AG08396 (cell line): ENCODE measurements around the gene RARA.
"Not testable (repeated sequence)": the region's sequence is repeated elsewhere in the genome, so short reads cannot be mapped to it uniquely, and the experiment has no call there.

Experiments
- DNase-seq: peaks from one replicate; pipeline ENCODE4 v3.0.0; 2012; ENCODE audit warnings: low spot score, mixed read lengths

The RARA gene

DNA sequence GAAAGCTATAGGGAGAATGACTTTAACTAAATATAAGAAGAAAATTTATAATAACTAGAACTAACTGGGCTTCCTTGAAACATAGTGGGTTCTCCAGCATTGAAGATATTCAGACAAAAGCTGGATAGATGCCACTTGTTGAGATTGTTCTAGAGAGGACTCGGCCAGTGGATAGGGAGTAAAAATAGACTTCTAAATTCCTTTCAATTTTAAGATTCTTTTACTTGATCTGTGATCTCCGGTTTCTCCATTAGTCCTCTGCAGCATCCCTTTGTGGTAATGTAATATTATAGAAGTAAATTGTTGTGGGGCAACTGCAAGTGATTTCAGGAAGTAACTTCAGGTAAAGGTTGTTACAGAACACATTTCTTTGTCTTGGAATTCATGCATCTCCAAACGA is 10.3 kb upstream of the RARA start:
- DNase-seq: no peak

DNA sequence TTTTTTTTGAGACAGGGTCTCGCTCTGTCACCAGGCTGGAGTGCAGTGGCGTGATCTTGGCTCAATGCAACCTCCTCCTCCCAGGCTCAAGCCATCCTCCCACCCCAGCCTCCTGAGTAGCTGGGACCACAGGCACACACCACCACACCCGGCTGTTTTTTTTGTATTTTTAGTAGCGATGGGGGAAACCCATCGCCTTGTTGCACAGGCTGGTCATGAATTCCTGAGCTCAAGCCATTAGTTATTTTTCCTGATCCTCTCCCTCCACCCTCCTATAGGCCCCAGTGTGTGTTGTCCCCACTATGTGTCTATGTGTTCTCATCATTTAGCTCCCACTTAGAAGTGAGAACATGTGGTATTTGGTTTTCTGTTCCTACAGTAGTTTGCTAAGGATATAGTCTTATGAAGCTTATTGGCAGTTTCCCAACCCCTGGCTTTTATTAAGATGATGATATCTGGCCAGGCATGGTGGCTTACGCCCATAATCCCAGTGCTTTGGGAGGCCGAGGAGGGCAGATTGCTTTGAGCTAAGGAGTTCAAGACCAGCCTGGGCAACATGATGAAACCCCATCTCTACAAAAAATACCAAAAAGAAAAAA is 9.7 kb upstream of the RARA start:
- DNase-seq: not testable (repeated sequence)

DNA sequence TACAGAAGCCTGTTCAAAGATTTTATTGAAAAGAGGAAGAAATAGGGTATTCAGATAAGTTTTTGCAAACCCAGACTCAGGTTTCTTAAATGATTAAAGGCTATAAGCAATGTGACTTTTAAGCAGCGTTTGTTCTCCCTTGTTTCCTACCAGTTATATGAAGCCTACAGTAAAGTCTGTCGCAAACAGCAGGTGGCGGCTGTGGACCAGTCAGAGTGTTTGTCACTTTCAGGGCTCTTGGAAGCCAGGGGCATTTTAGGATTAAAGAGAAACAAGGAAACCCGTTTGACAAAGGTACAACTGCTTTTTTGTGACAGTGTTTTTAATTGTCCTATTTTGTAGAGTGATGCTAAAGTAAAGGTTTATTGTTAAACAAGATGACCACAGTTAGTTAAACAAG is 7.7 kb upstream of the RARA start:
- DNase-seq: no peak

GRCh38 chr17:40303009-40303657 is 5.8 kb upstream of the RARA start:
- DNase-seq: peak; percentile 51

GRCh38 chr17:40303708-40304551 is 5.0 kb upstream of the RARA start:
- DNase-seq: no peak

DNA sequence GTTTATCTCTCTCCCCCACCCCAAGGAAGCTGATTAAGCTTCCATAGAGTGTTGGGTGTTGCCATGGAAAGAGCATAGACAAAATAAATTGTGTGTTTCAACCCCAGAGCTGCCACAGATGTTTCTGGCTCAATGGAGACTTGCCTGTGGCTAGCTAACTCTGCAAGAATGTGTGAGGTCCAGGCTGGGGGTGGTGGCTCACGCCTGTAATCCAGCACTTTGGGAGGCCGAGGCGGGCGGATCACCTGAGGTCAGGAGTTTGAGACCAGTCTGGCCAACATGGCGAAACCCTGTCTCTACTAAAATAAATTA is 4.5 kb upstream of the RARA start:
- DNase-seq: peak; percentile 73

GRCh38 chr17:40304866-40305265 is 4.1 kb upstream of the RARA start:
- DNase-seq: not testable (repeated sequence)

DNA sequence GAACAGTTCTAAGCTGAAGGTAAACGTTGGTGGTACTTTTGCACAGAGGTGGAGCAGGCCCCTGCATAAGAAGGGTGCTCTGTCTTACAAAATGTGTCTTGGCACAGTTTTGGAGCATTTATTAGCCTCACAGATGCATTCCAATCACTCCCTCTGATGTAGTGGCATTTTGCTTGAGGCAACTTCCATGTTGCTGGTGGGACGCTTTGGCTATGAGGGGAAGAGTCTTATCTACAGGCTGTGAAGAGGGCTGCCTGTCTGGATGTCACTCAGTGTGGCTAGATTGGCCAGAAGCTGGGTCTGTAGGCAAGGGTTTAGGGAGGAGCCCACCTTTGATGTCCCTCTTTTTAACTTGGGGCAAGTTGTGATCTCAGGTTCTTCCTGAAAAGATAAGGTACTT is 2.6 kb upstream of the RARA start:
- no peak for DNase-seq

DNA sequence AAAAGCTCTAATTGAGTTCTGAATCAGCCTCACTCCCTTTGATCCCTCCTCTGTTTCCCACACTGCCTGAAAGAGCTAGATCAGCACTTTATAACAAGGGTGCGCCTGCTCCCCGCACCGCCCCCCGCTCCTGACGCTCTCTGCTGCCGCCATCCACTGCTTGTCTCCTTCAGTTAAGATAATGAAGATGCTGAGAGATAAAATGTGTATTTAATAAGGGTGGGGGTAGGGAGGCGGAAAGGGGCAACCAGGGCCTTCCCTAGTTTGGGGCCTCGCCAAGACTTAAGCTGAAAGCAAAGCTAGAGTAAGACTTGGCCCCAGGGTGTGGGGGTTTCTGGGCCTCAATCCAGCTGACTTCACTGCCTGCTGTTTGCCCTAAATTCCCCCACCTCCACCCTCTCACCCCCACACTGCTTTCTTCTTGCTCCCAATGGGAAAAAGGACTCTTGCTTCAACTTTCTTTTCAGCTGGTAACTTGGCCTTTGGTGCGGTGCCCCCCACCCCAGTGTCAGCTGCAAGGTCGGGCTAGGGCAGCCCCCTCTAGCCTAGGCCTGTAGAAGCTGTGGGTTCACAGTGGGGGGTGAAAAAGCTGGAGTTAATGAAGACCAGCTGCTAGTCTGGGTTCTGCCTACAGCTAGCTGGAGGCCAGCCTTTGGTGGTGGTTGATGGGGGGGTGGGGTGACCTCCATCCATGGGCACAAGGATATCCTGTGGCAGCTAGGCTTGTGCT is 1.8 kb upstream of the RARA start:
- no peak for DNase-seq

- DNase-seq: no peak
Measured at GRCh38 chr17:40307740-40308239, 1.2 kb upstream of the RARA start.

- no peak for DNase-seq
Measured at GRCh38 chr17:40309949-40310510, 1.1 kb downstream of the RARA start.

- peak; percentile 1 for DNase-seq
Measured at GRCh38 chr17:40310882-40311391, 2.0 kb downstream of the RARA start.

- DNase-seq: peak; percentile 28
Measured at GRCh38 chr17:40311575-40311974, 2.6 kb downstream of the RARA start.

DNA sequence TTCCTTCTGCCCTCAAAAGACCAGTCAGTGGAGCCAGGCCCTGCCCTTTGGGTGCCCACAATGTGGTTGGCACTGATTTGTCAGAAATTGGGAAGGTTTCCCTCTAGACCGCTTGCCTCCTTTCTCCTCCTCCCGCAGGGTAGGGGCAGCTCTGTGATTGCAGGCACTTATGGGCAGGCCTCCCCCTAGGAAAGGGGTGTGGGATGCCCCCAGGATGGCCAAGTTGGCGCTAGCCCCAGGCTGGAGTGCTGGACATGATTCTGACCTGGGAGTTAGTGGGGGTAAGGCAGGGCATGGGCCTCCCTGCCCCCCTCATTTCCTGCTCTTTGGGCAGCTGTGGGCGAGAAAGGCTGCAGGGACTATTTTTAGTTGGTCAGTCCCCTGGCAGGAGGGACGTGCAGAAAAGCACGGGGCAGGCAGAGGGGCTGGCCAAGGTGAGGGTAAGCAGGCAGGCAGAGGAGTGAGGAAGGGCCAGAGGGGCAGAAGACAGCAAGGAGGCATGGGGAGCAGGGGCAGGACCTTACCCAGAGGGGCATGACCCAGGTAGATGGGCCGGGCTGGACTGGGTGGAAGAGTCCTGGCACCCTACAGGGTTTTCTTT is 3.3 kb downstream of the RARA start:
- peak; percentile 6 for DNase-seq

DNA sequence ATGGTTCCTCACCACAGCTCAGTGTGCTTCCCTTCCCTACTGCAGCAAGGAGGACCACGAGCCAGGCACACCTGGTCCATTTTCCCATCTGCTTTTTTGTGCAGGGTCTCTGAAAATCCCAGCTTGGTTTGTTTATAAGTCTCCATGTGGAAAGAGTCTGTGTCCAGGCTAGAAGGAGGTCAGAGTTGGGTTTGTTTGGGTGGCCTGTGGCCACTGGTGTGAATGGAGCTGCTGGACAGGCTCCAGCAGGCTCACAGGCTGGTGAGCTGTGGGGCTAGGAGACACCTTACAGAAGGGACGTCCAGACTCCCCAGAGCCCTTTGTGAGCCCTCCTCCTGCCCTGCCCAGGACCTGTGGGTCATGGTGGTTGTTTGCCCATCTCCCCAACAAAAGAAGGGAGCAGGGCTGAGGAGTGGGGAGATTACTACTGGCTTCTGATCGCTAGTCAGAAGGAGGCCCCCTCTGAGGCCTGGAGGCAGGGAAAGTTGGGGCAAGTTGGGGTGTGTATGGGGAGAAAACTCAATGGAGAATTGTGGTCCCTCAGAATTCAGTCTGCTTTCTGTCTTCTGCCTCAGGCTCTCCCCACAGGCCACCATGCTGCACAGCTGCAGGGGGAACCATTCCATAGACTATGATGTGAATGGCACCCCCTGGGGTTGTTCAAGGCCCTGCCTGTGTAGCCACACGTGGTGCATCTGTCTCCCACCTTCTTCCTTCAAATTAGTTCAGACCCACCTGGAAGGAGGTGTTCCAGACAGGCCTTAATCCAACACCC is 4.1 kb downstream of the RARA start:
- peak; percentile 16 for DNase-seq

- DNase-seq: peak; percentile 3
Measured at GRCh38 chr17:40313668-40314583, 4.9 kb downstream of the RARA start.

GRCh38 chr17:40314584-40314956 is 5.6 kb downstream of the RARA start:
- peak; percentile 82 for DNase-seq

- no peak for DNase-seq
Measured at GRCh38 chr17:40315206-40315605, 6.2 kb downstream of the RARA start.

DNA sequence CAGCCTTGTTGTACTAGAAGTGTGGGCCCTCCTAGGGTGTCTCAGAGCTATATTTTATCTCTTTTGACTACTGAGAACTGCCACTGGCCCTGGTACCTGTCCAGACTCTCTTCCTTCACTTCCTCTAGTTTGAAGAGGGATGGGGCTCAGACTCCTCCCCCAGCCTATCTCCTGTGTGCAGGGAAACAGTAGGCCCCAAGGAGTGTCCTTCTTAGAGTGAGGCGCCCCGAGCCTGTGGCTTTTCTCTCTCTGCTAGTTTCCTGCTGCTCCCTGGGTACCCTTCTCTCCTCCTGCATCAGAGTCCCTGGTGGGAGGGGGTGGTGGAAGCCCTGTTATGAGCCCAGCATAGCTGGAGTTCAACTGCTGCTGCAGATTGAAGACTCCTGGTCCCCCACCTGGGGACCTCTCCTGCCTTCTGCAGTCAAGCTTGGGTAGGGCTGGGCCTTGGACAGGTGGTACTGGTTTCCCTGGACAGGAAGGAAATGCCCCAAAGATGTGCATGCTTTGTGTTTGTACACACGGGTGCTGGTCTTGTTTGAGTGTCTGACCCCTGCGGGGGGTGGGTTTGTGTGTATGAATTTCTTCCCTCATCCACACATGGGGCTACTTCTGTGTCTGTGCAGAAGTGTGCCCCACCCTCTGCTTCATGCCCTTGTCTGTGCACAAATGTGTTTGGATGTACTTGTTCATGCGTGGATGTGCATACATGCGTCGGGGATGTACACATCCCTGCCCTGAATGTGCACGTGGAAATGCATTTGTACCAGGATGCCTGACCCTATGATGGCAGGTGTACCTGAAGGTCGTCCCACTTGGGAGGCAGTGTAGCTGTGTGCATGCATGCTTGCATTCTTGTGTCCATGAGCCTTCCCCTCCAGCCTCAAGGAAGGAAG is 6.9 kb downstream of the RARA start:
- peak; percentile 2 for DNase-seq
